Endometrial microvascular endothelial cells (primary cell): Measurements from ENCODE around the gene ADSS1. TPM values are rescaled to one million over a fixed set of nuclear protein-coding genes. Genes with fewer than 3 reads are reported as not detected.
"Not testable (repeated sequence)": the region's sequence is repeated elsewhere in the genome, so short reads cannot be mapped to it uniquely, and the experiment has no call there.

Source experiments
- in situ Hi-C: cut with HindIII; loops from 2 replicates; pipeline ENCODE4 v1.10.0; 2017; ENCODE audit warnings: low sequenced_read_pairs, low pct_unique_long_range_greater_than_20kb; ENCODE audit errors: inconsistent ontology term
- total RNA-seq: library from RNA; depleted of rRNA; stranded (reverse); fragments of >200 nt; gene quantifications from one replicate; pipeline ENCODE4 v1.2.3, GENCODE V29; 2015; ENCODE audit errors: inconsistent ontology term

ADSS1 gene
- total RNA-seq, 1 donor from 2014 or later: not detected

DNA sequence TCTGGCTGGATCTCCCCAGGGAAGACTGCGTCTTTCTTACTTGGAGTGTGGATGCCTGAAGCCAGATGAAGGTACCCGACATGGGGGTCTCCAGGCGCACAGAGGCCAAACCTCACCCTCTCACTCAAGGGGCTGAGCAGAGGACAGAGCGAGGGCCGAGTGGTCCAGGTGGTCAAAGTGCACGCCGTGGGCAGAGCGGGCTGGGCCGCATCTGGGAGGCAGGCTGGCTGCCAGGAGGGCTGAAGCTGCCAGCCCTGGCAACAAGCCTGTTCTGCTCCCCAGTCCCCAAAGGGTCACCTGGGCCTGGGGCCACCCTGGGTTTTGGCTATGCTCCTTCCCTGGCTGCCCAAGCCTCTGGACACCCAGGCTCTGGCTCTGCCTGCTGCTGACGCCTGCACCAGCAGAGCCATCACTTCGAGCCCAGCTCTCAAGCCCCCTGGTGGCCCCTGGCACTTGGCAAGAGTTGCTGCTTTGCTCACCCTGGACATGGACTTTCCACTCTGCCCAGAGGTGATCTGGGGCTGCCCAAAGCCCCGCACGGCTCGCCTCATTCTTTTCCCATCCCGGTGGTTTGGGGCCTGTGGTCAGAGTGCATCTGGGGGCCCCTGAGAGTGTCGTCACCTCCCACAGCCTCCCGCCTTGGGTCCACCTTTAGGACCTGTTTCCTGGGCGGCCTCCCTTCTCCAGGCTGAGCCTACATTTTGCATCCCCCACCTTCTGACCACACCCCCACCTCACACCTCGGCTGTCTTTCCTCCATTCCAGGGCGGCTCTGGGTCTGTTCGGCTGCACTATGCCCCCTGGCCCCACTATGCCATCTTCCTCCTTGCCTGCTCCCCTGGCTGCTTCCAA lies 2.8 kb downstream of the ADSS1 start:
- in situ Hi-C loops: no loop called here

DNA sequence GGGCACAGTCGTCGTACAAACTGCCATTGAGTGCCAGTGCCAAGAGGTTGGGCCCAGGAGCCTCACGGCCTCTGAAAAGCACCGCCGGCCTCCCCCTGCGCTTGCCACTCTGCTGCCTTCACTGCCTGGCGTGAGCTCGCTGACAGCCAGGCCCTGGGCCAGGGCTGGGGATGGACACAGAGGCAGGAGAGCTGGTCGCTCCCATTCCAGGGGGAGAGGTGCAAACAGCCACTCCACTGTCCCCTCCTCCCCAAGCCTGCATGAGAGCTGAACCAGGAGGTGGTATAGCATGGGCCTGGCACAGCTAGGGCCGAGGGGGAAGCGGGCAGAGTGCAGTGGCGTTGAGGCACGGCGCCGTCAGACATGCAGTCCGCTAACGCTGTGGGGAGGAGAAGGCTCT lies 4.6 kb downstream of the ADSS1 start:
- in situ Hi-C loops: no loop called here

DNA sequence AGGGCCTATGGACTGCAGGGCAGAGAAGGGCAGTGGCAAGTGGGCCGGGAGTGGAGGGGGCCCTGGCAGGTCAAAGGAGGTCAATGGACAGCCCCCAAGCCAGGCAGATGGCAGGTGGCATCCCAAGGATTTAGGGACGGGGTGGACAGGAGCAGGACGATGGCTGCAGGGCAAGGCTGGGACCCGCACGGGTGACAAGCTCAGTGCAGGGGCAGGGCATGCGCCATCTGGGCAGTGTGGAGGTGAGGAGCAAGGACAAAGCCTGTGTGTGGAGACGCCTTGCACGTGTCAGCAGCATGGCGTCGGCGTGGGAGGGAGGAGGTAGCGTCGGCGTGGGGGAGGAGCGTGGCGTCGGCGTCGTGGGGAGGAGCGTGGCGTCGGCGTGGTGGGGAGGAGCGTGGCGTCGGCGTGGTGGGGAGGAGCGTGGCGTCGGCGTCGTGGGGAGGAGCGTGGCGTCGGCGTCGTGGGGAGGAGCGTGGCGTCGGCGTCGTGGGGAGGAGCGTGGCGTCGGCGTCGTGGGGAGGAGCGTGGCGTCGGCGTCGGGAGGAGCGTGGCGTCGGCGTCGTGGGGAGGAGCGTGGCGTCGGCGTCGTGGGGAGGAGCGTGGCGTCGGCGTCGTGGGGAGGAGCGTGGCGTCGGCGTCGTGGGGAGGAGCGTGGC lies 5.3 kb downstream of the ADSS1 start:
- in situ Hi-C loops: not testable (repeated sequence)

DNA sequence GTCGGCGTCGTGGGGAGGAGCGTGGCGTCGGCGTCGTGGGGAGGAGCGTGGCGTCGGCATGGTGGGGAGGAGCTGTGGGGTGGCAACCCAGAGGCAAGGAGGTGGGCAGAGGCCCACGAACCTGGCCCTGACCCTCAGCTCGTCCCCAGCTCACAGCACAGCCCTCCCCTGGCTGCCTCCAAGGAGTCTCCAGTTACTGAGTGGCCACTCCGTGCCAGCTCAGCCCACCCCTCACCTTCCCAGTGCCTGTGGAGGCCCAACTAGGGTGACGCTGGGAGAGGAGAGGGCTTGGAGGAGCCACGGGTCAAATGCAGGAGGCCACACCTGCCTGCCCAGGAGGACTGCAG lies 5.8 kb downstream of the ADSS1 start:
- in situ Hi-C loops: no loop called here

DNA sequence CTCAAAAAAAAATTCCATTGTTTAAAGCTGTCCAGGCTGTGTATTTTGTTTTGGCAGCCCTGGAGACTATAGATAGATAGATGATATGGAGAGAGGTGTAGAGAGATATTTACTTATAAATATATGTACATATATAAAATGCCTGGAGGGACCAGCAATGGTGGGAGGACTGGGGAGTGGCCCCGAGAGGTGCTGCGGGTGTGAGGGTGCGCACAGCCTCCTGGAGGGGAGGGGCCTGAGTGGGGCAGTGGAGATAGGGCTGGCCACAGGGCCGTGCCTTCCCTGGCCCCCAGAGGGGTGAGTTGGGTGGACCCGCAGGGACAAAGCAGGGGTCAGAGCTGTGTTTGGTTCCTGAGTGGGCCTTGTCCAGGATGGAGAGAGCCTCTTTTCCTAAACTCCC lies 6.5 kb downstream of the ADSS1 start:
- in situ Hi-C loops: no loop called here

- in situ Hi-C loops: no loop called here
Observed at GRCh38 chr14:104731320-104732294, 7.6 kb downstream of the ADSS1 start.

DNA sequence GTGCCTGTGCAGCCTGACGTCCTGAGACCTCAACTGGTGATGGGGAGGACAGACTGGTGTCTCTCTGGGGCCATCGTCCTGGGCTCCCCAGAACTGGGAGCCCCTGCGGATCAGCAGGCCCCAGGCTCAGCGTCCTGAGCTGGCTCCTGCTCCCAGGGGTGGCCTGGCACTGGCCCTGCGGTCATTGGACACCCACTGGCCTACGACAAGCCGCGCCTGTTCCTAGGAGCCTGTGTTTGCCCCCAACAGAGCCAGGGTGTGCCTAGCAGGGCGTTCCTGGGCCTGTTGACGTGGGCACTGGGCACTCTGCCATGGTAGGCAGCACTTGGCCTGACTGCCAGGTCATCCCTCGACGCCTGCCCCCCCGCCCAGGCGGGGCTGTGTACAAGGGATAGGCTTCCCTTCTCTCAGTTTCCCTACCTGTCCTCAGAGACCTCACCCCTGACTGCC lies 8.4 kb downstream of the ADSS1 start:
- in situ Hi-C loops: no loop called here

DNA sequence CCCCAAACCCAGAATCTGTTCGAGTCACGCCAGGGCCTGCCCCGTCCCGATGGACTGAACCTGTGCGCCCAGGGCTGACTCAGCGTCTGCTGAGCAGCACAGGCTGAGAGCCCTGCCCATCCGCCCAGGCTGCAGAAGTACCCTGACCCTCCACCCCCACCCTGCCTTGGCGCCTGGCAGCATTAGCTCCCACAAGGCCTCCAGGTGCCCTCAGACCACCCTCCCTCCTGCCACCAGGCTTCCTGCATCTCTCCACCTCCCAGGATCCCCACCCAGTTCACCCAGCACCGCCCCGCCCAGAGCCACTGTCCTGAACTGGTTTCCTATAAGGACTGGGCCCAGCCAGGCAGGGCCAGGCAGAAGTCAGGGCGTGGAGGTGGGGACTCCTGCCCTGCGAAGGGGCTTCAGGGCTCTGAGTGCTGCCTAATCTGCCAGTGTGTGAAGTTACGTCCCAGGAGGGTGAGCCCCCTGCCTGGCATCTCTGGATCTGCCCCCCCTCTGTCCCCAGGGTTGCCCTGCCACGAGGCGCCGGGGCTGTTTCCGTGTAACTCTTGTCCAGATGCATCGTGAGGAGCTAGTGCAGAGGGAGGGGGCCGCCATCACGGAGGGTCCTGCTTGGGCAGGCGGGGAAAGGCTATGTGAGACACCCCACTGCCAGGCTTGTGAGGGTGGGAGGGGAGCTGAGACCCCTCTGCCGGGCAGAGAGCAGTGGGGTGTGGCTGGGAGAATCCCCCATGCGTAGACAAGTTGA lies 9.1 kb downstream of the ADSS1 start:
- in situ Hi-C loops: no loop called here

GRCh38 chr14:104734051-104734587 lies 10.1 kb downstream of the ADSS1 start:
- in situ Hi-C loops: no loop called here

GRCh38 chr14:104734601-104734990 lies 10.6 kb downstream of the ADSS1 start:
- in situ Hi-C loops: no loop called here

DNA sequence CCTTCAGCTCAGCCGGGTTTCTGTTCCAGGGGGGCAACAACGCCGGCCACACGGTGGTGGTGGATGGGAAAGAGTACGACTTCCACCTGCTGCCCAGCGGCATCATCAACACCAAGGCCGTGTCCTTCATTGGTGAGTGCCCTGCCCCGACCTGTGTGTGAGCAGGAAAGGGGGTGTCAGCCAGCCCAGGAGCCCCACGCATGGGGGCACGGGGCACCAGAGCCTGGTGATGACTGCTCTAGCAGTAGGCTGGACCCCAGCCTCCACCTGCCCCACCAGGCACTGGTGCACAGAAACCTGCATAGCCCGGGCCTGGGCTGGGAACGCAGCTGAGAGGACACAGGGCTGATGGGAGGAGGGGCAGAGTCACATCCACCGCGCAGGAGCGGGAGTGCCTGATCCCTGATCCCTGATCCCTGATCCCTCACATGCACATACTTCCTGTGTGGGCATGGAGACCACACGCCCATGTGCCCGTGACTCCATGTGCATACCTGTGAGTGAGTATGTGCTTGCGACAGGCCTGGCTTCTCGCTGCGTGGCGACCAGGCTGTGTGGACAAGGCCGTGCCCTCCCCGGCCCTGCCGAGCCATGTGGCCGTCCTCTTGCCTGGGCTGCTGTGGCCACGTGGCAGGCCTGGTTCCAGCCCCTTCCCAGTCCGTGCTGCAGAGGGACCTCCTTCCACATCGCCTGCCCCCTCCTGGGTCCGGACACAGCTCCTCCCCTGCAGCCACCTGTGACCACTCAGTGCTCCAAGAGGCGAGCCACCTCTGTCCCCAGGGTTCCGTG lies 11.2 kb downstream of the ADSS1 start:
- in situ Hi-C loops: no loop called here

DNA sequence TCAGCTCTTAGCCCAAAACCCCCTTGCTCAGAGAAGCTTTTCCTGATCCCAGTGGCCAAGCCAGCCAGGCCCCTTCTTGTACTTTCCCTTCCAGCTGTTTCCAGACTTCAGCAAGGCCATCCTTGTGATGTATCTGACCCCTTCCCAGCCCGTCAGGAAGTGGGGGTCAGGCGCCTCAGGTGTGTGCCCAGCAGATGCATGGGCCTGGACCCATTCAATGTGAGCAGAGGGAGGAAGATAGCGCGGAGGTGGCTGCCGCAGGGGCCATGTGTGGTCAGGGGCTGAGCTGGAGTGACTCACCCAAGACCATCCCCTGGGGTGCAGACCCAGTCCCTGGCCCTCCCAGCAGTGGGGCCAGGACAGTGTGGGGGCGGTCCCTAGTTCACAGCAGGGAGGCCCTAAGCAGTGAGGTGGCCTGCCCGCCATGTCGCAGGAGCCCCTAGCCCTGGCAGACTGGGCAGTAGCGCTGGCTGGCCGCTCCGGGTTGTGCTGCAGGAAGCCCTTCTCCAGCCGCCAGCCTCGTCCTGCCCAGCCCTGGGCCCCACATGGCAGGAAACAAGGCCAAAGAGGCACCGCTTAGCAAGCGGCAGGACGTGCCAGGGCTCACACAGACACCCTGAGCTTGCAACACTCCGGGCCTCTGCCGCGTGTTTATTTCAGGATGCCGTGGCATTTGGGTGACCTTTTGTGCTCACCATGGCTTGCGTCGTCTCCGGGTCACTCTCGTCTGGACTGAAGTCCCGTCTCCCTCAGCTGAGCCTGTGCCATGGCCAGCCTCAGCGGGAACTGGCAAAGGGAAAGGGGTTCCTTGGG lies 12.0 kb downstream of the ADSS1 start:
- in situ Hi-C loops: no loop called here

- in situ Hi-C loops: no loop called here
Observed at GRCh38 chr14:104738375-104739019, 14.5 kb downstream of the ADSS1 start.

DNA sequence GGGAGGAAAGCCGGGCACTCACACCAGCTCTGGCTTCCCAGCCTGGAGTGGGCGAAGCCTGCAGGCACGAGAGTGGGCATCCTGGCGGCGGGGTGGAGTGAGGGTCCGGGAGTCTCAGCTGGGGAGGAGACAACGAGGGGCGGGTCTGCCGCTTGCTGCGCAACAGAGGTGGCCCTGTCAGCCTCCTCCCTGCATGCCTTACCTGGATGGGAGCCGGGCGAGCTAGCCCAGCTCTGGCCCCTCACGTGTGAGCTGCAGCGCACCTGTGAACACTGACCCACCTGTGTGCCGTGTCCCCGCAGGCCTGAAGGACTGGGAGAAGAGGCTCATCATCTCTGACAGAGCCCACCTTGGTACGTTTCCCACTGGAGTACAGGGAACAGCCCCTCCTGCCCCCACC lies 15.0 kb downstream of the ADSS1 start:
- in situ Hi-C loops: no loop called here

DNA sequence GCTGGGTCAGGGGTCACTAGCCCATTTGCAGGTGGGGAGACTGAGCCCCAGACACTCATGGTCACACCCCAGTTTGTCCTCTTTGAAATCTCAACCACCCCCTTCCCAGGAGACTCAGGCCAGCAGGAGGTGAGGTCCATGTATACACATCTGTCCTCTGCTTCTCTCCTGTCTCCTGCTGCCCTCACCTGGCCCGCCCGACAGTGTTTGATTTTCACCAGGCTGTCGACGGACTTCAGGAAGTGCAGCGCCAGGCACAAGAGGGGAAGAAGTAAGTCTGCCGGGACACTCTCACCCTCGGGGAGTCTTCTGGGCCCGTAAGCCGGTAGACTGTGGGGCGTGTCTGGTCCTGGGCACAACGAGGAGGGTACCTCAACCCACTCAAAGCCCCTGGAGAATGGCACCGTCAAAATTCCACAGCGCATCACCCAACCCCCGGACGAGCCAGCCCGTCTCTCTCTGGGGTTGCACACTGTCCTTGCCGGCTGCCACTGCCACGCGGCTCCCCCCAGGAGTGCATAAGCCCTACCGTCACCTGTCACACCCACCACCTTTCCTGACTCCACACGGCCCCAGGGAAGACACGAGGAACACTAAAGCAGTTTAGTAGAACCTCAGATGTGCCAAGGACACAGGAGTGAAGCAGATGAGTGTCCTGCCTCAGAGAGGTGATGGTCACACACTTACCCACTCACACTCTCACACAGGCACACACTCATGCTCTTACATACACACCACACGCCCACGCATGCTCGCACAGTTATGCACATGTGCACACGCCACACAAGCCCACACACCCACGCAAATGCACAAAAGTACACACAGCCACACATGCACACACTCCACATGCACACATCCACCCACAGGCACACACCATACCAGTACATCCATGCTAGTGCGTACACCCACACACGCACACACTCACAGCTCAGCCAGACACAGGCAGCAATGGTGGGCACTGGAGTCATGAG lies 15.8 kb downstream of the ADSS1 start:
- in situ Hi-C loops: no loop called here
